Neural progenitor cell (in vitro differentiated cells): ENCODE results near the gene C19orf73.
"Not testable (repeated sequence)": the region's sequence is repeated elsewhere in the genome, so short reads cannot be mapped to it uniquely, and the experiment has no call there.

Experiments used
- CTCF ChIP-seq: fragments of 200-600 bp; sonication (generic); IDR thresholded peaks from 2 replicates; pipeline ENCODE4 v1.5.1; 2017; ENCODE audit warnings: antibody characterized with exemption, mild to moderate bottlenecking
- EZH2 ChIP-seq: fragments of 200-600 bp; sonication (generic); IDR thresholded peaks from 2 replicates; pipeline ENCODE4 v1.6.1; 2017; ENCODE audit warnings: antibody characterized with exemption, mild to moderate bottlenecking, moderate library complexity
- EZH2phosphoT487 ChIP-seq: fragments of 200-600 bp; sonication (generic); IDR thresholded peaks from 2 replicates; pipeline ENCODE4 v1.6.1; 2017; ENCODE audit warnings: antibody characterized with exemption

GRCh38 chr19:49127225-49127624 lies 8.3 kb upstream of the C19orf73 start:
- TF ChIP-seq CTCF, EZH2, EZH2phosphoT487: not testable (repeated sequence)
